Measurements from ENCODE around the gene NAT9. TPM values are rescaled to one million over a fixed set of nuclear protein-coding genes. Genes with fewer than 3 reads are reported as not detected.

The NAT9 gene
- total and polyA plus RNA-seq, 2 donors (not counting 1 experiment from before 2014, with no cell fraction given), result 66.6 to 73.6 TPM

GRCh38 chr17:74816905-74817620 is 40.9 kb upstream of the NAT9 start:
- Histone ChIP-seq H4K20me1 (ENCODE audit: control insufficient read depth, insufficient read depth, low read length, poor library complexity, severe bottlenecking) (no peaks in the 10 kb centered on the region), H3K4me2 (replicated peaks; ENCODE audit: low read depth, low read length, poor library complexity, severe bottlenecking) (no peak overlapping the region), H2AFZ (ENCODE audit: insufficient read depth, low read depth, low read length, poor library complexity, severe bottlenecking) (no peak overlapping the region), H3K36me3 (replicated peaks in 1 of 2; ENCODE audit: control extremely low read depth in 1 of 2, control insufficient read depth in 1 of 2, extremely low read depth in 1 of 2, insufficient read depth in 2 of 2, low read length in 1 of 2) (no peaks in the 10 kb centered on the region), H3K27me3 (replicated peaks in 1 of 4; ENCODE audit: control extremely low read depth in 1 of 4, control insufficient read depth in 3 of 4, insufficient read depth in 4 of 4, low read length in 3 of 4) (no peaks in the 10 kb centered on the region), H3K27ac (ENCODE audit: low read length in 2 of 2) (no peak overlapping the region), H3K4me1 (ENCODE audit: control insufficient read depth in 2 of 2, insufficient read depth in 2 of 2, low read length in 2 of 2) (no peaks in the 10 kb centered on the region), H3K9me3 (ENCODE audit: control extremely low read depth in 1 of 3, control insufficient read depth in 2 of 3, insufficient read depth in 1 of 3, low read length in 2 of 3) (no peaks in the 10 kb centered on the region), H3K9ac (ENCODE audit: low read length) (no peak overlapping the region), H3K79me2 (ENCODE audit: control insufficient read depth, insufficient read depth, low read length) (no peaks in the 10 kb centered on the region), H3K4me3 (ENCODE audit: control extremely low read depth in 1 of 5, extremely low read depth in 1 of 5, insufficient read depth in 1 of 5, low read depth in 2 of 5, low read length in 4 of 5) (no peak overlapping the region)
- CTCF ChIA-PET, result no interaction called here
- TF ChIP-seq EZH2 (IDR thresholded peaks at IDR 0.05; ENCODE audit: borderline replicate concordance, insufficient read depth, low read depth, low read length, poor library complexity, severe bottlenecking), result no peak
- TF ChIP-seq, protein P1, sequence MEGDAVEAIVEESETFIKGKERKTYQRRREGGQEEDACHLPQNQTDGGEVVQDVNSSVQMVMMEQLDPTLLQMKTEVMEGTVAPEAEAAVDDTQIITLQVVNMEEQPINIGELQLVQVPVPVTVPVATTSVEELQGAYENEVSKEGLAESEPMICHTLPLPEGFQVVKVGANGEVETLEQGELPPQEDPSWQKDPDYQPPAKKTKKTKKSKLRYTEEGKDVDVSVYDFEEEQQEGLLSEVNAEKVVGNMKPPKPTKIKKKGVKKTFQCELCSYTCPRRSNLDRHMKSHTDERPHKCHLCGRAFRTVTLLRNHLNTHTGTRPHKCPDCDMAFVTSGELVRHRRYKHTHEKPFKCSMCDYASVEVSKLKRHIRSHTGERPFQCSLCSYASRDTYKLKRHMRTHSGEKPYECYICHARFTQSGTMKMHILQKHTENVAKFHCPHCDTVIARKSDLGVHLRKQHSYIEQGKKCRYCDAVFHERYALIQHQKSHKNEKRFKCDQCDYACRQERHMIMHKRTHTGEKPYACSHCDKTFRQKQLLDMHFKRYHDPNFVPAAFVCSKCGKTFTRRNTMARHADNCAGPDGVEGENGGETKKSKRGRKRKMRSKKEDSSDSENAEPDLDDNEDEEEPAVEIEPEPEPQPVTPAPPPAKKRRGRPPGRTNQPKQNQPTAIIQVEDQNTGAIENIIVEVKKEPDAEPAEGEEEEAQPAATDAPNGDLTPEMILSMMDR (IDR thresholded peaks at IDR 0.05), result no peak
- ATAC-seq (ENCODE audit: low read depth) (no peak), DNase-seq (no peak)
- Mint-ChIP-seq H3K9me3 (ENCODE audit: insufficient read depth) (no peaks in the 10 kb centered on the region), H3K4me1 (peaks cover 1% of the 10 kb centered on the region), H3K27ac (no peak overlapping the region), H3K27me3 (no peaks in the 10 kb centered on the region), H3K4me3 (no peak overlapping the region)
- intact Hi-C loops (cut with micrococcal nuclease), result no loop called here
- POLR2A ChIA-PET, result no interaction called here
- WGBS (ENCODE audit: insufficient coverage), result 96% methylated on average over 14 of the region's 18 CpGs

DNA sequence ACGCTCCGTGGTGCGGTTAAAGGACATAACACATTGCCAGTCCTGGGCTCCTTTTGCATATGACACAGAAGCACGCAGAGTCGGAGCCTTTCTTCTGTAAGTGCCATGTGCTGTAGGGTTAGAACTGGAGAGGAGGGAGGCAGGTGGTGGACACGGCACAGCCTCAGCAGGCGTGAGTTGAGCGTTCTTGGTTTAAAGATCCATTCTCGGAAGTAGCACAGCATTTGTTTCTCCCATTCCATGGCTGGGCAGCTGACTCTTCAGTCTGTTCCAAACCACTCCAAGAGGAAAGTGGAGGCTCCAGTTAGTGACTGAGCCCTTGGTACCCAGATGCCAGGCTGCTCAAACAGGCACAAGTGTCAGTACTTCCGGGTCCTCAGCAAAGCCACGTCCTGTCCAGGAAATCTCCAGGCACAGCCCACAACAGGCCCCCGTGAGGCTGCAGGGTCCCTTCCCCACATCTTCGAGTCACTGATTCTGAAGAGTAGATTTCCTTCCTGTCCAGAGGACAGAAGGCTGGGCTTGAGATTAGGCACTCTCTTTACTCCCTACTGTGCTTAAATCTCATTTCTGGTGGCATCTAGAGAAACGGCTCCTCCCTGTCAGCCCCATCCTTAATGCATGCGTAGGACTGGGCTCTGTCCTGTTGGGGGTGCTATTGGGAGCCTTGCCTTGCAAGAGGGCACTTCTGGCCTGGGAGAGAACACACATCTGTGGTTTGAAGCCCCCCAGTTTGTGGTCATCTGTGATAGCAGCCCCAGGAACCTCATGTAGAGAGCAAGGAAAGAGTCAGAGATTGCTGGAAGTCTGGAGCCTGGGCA is 39.6 kb upstream of the NAT9 start:
- Mint-ChIP-seq H3K9me3 (ENCODE audit: insufficient read depth) (no peaks in the 10 kb centered on the region), H3K27me3 (no peaks in the 10 kb centered on the region), H3K4me3 (no peak overlapping the region), H3K4me1 (peaks cover 1% of the 10 kb centered on the region), H3K27ac (no peak overlapping the region)
- DNase-seq (no peak), ATAC-seq (ENCODE audit: low read depth) (no peak)
- ChIA-PET CTCF (interaction anchor here (1.7 kb wide), 1 partner anchor 50 kb away, joined by 5 read pairs; no protein-coding TSS in a partner anchor), POLR2A (no interaction called here)
- H3K36me3 ChIP-seq (replicated peaks in 1 of 2; ENCODE audit: control extremely low read depth in 1 of 2, control insufficient read depth in 1 of 2, extremely low read depth in 1 of 2, insufficient read depth in 2 of 2, low read length in 1 of 2), result no peaks in the 10 kb centered on the region
- H3K9ac ChIP-seq (ENCODE audit: low read length), result no peak overlapping the region
- H4K20me1 ChIP-seq (ENCODE audit: control insufficient read depth, insufficient read depth, low read length, poor library complexity, severe bottlenecking), result no peaks in the 10 kb centered on the region
- no peaks in the 10 kb centered on the region for H3K4me1 ChIP-seq (ENCODE audit: control insufficient read depth in 2 of 2, insufficient read depth in 2 of 2, low read length in 2 of 2)
- intact Hi-C loops (cut with micrococcal nuclease), result no loop called here
- no peak overlapping the region for H3K4me2 ChIP-seq (replicated peaks; ENCODE audit: low read depth, low read length, poor library complexity, severe bottlenecking)
- H3K79me2 ChIP-seq (ENCODE audit: control insufficient read depth, insufficient read depth, low read length), result no peaks in the 10 kb centered on the region
- H3K27me3 ChIP-seq (replicated peaks in 1 of 4; ENCODE audit: control extremely low read depth in 1 of 4, control insufficient read depth in 3 of 4, insufficient read depth in 4 of 4, low read length in 3 of 4), result no peaks in the 10 kb centered on the region
- no peak overlapping the region for H2AFZ ChIP-seq (ENCODE audit: insufficient read depth, low read depth, low read length, poor library complexity, severe bottlenecking)
- H3K27ac ChIP-seq (ENCODE audit: low read length in 2 of 2), result no peak overlapping the region
- H3K4me3 ChIP-seq (ENCODE audit: control extremely low read depth in 1 of 5, extremely low read depth in 1 of 5, insufficient read depth in 1 of 5, low read depth in 2 of 5, low read length in 4 of 5), result no peak overlapping the region
- TF ChIP-seq, protein P1 (IDR thresholded peaks at IDR 0.05), result no peak
- TF ChIP-seq EZH2 (IDR thresholded peaks at IDR 0.05; ENCODE audit: borderline replicate concordance, insufficient read depth, low read depth, low read length, poor library complexity, severe bottlenecking), result no peak
- no peaks in the 10 kb centered on the region for H3K9me3 ChIP-seq (ENCODE audit: control extremely low read depth in 1 of 3, control insufficient read depth in 2 of 3, insufficient read depth in 1 of 3, low read length in 2 of 3)
- 82% methylated on average over 13 of the region's 15 CpGs for WGBS (ENCODE audit: insufficient coverage)

All from B cell (primary cell).